NT2/D1 (cell line): ENCODE results near the gene HS6ST1.

Experiments used
- DNase-seq: peaks from one replicate; pipeline ENCODE4 v3.0.0-alpha.2; 2011; ENCODE audit warnings: low read depth, low spot score
- H3K27me3 ChIP-seq: 2 replicates; pipeline ENCODE4 v1.6.0; 2011; ENCODE audit warnings: mild to moderate bottlenecking; ENCODE audit not compliant: insufficient read length, insufficient read depth
- H3K36me3 ChIP-seq: 2 replicates; pipeline ENCODE4 v1.6.1; 2011; ENCODE audit warnings: mild to moderate bottlenecking, low read length, mixed read lengths; ENCODE audit not compliant: insufficient read depth, insufficient read length
- H3K4me1 ChIP-seq: 2 replicates; pipeline ENCODE4 v1.5.1; 2011; ENCODE audit not compliant: insufficient read depth, insufficient read length
- H3K4me3 ChIP-seq: 2 replicates; pipeline ENCODE4 v1.5.1; 2011; ENCODE audit warnings: low read depth; ENCODE audit not compliant: insufficient read length
- H3K9ac ChIP-seq: 2 replicates; pipeline ENCODE4 v1.6.0; 2011; ENCODE audit warnings: low read depth; ENCODE audit not compliant: insufficient read length
- H3K9me3 ChIP-seq: 2 replicates; pipeline ENCODE4 v1.5.1; 2011; ENCODE audit warnings: mild to moderate bottlenecking, low read length; ENCODE audit not compliant: insufficient read depth
- SUZ12 ChIP-seq: IDR thresholded peaks from 2 replicates; pipeline ENCODE4 v1.6.1; 2011; ENCODE audit not compliant: insufficient read length, insufficient read depth; ENCODE audit errors: extremely low read depth
- YY1 ChIP-seq: IDR thresholded peaks from 2 replicates; pipeline ENCODE4 v1.6.1; 2011; ENCODE audit not compliant: insufficient read length, insufficient read depth
- ZNF274 ChIP-seq: IDR thresholded peaks from 2 replicates; pipeline ENCODE4 v1.6.1; 2011; ENCODE audit warnings: mild to moderate bottlenecking, low read depth, low read length

HS6ST1 gene

GRCh38 chr2:128347701-128348539, 29.3 kb upstream of the HS6ST1 start:
- Histone ChIP-seq H3K36me3 (no peaks in the 10 kb centered on the region), H3K4me1 (peaks cover 15% of the 10 kb centered on the region), H3K9ac (peak overlapping the region; percentile 57), H3K9me3 (peaks cover 44% of the 10 kb centered on the region), H3K27me3 (no peaks in the 10 kb centered on the region), H3K4me3 (no peak overlapping the region)
- no peak for DNase-seq
- TF ChIP-seq SUZ12, result no peak
- no peak for TF ChIP-seq ZNF274
- TF ChIP-seq YY1, result no peak

GRCh38 chr2:128347171-128347558, 28.5 kb upstream of the HS6ST1 start:
- no peak for DNase-seq
- Histone ChIP-seq H3K4me1 (peaks cover 15% of the 10 kb centered on the region), H3K36me3 (no peaks in the 10 kb centered on the region), H3K9ac (no peak overlapping the region), H3K4me3 (no peak overlapping the region), H3K9me3 (peaks cover 36% of the 10 kb centered on the region), H3K27me3 (no peaks in the 10 kb centered on the region)
- TF ChIP-seq SUZ12 (no peak), ZNF274 (no peak), YY1 (no peak)

GRCh38 chr2:128346291-128347170, 27.9 kb upstream of the HS6ST1 start:
- Histone ChIP-seq H3K36me3 (no peaks in the 10 kb centered on the region), H3K4me3 (no peak overlapping the region), H3K4me1 (peaks cover 15% of the 10 kb centered on the region), H3K9ac (no peak overlapping the region), H3K9me3 (peaks cover 30% of the 10 kb centered on the region), H3K27me3 (no peaks in the 10 kb centered on the region)
- TF ChIP-seq ZNF274, result no peak
- TF ChIP-seq SUZ12, result no peak
- no peak for TF ChIP-seq YY1
- no peak for DNase-seq

GRCh38 chr2:128345436-128346165, 26.9 kb upstream of the HS6ST1 start:
- Histone ChIP-seq H3K4me1 (peaks cover 15% of the 10 kb centered on the region), H3K4me3 (no peak overlapping the region), H3K9ac (no peak overlapping the region), H3K27me3 (no peaks in the 10 kb centered on the region), H3K9me3 (peaks cover 21% of the 10 kb centered on the region), H3K36me3 (no peaks in the 10 kb centered on the region)
- TF ChIP-seq YY1 (no peak), SUZ12 (no peak), ZNF274 (no peak)
- no peak for DNase-seq

- no peak overlapping the region for H3K4me3 ChIP-seq
- DNase-seq, result no peak
- H3K9ac ChIP-seq, result no peak overlapping the region
- no peaks in the 10 kb centered on the region for H3K36me3 ChIP-seq
- TF ChIP-seq ZNF274 (no peak), YY1 (no peak), SUZ12 (no peak)
- H3K27me3 ChIP-seq, result no peaks in the 10 kb centered on the region
- peaks cover 15% of the 10 kb centered on the region for H3K4me1 ChIP-seq
- H3K9me3 ChIP-seq, result peaks cover 13% of the 10 kb centered on the region
Observed at GRCh38 chr2:128344101-128344500, 25.4 kb upstream of the HS6ST1 start.

- no peak for TF ChIP-seq YY1
- TF ChIP-seq SUZ12, result no peak
- no peak for TF ChIP-seq ZNF274
- Histone ChIP-seq H3K4me1 (peaks cover 12% of the 10 kb centered on the region), H3K9me3 (peaks cover 13% of the 10 kb centered on the region), H3K4me3 (no peak overlapping the region), H3K36me3 (no peaks in the 10 kb centered on the region), H3K27me3 (no peaks in the 10 kb centered on the region), H3K9ac (no peak overlapping the region)
- no peak for DNase-seq
Observed at GRCh38 chr2:128343459-128343858, 24.8 kb upstream of the HS6ST1 start.

- Histone ChIP-seq H3K27me3 (no peaks in the 10 kb centered on the region), H3K36me3 (no peaks in the 10 kb centered on the region), H3K4me1 (peaks cover 4% of the 10 kb centered on the region), H3K9ac (no peak overlapping the region), H3K9me3 (peaks cover 16% of the 10 kb centered on the region), H3K4me3 (no peak overlapping the region)
- TF ChIP-seq ZNF274, result no peak
- no peak for TF ChIP-seq YY1
- no peak for TF ChIP-seq SUZ12
- no peak for DNase-seq
Observed at GRCh38 chr2:128342550-128342949, 23.9 kb upstream of the HS6ST1 start.
